Activated CD4-positive, alpha-beta T cell treated with anti-CD3 and anti-CD28 coated beads, Interleukin-2, Interleukin-6, amounts not matched to agents 100 ng/mL and 50 ng/mL, durations not matched to agents 16 hours and 8 hours (primary cell): ENCODE data around the gene RPTOR.
A peak's percentile ranks its signal among the peaks of the same experiment; 100 is the strongest.
"Not testable (repeated sequence)": the region's sequence is repeated elsewhere in the genome, so short reads cannot be mapped to it uniquely, and the experiment has no call there.

Experiments
- DNase-seq: peaks from one replicate; pipeline ENCODE4 v3.0.0-alpha.2; 2020

Gene RPTOR

DNA sequence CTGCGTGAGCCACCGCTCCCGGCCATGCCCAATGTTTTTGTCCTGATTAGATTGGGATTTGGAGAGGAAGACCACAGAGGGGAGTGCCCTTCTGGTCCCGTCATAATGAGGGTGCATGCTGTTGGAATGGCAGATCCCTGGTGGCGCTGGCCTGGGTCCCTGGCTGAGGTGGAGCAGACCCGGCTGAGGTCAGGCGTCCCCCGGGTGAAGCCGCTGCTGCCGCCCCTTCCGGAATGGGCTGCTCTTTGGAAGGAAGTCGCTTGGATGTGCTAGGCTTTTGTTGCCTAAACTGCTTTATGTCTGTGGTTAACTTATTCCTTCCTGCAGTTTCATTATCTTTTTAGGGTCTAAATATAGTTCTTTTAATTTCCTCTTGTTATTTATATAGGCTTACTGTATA lies 326.7 kb downstream of the RPTOR start:
- peak; percentile 41 for DNase-seq

DNA sequence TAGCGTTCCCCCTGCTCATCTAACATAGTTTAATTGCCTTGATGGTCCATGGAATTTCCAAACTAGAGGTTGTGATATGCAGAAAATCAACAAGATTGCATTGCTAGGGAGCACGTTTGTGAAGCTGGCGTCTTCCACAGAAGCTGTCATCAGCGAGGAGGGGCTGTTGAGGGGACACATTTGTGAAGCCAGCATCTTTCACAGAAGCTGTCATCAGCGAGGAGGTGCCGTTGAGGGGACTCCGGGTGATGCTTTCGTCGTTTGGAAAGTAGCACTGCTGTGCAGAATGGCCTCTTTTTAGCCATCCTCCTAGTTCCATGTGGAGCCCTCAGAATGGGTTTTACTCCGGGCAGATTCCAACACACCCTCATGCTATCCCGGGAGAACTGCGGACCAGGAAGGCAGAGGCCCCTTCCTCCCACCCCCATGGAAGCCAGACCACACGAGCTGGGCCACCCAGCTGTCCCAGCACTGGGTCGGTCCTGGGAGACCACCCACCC lies 327.4 kb downstream of the RPTOR start:
- DNase-seq: no peak

DNA sequence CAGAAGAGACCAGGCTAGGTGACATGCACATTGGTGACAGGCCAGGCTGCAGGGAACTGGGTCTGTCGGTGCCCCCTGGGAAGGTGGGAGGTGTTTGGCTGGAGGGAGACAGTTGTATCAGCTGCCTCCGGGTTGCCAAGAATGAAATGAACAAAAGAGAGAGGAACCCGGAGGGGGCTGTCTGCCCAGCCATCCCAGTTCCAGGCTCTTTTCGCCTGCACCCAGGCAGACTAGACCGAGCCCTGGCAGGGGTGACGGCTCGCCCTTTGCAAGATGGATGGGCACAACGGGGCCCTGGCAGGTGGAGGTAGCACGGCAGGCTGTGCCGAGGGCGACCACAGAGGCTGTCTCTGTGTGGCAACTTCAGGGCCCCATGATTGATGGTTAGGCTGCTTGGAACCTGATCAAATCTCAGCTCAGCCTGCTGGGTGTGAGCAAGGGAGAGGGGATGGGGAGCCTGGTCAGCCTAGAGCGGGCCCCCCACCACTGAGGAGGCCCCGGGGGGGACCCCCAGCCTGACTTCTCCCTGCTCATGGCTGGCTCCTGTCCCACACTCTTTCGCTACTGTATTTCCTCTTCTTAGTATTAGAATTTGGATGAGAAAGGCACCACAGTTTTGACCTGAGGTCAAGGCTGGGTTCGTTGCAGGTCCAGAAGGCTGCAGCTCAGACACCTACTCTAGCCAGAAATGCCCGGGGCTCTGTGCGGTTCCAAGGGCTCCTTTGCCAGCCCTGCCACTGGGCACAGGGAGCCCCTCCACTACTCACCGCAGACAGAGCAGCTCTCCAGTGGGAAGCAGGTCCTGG lies 328.1 kb downstream of the RPTOR start:
- DNase-seq: no peak

DNA sequence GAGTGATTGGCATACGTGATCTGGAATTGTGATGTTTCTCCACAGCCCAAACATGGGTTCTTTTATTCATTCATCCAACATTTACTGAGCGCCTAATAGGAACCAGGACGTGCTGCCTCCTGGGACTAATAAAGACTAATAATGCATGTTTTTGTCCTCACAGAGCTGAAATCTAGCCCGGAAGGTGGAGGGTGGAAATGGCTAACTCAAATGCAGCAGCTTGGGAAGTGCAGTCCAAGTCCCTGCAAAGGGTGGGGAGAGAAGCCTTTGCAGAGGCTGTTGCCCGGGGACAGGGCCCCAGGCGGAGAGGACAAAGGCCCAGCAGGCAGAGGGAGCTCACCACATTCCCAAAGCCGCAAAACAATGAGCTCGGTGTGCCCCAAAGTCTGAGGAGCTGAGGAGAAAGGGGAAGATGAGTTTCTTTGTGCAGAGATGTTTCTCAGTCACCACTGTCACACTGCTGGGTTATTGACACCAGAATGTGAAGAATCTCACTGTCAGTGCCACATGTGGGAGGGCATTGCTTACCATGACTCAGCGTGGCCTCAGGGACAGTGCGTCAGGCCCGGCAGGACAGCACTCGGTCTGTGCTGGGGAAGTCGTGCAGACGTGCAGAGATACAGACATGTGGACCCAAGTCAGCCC lies 328.8 kb downstream of the RPTOR start:
- no peak for DNase-seq

DNA sequence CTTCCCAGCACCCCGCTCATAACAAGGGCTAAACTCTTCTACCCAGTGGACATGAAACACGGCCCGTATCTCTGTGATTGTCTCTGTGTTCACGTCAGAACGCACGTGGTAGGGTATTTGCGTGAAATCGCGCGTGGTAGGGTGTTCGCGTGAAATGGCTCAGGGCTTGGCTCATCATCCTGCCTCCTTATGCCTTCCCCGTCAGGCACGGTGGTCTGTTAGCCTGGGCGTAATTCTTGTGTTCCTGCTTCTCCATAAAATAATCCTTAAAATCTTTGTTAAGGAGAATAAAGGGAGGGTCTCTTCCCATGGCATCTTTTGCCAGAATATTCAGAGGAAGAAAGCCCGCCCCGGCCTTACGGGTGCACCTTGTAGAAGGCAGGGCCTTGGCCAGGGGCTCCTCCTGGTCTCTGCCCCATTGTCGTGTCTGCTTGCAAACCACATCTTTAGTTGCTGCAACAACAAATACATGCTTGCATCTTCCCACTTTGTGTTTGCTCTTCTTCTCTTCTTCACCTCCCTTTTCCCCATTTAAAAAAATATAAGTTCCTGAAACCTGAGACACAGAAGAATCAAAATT lies 330.3 kb downstream of the RPTOR start:
- no peak for DNase-seq

DNA sequence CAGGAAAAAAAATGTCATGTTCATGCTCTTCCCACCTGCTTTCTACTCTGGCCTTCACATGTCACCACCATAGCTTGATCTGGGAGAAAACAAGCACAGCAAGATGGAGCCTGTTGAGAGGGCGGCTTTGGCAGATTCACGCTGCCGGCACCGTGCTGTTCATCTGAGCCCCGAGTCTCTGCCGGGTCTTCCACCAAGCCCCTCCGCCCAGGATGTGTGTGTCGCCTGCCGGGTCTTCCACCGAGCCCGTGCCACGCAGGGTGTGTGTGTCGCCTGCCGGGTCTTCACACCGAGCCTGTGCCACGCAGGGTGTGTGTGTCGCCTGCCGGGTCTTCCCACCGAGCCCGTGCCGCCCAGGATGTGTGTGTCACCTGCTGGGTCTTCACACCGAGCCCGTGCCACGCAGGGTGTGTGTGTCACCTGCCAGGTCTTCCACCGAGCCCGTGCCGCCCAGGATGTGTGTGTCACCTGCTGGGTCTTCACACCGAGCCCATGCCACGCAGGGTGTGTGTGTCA lies 330.9 kb downstream of the RPTOR start:
- DNase-seq: not testable (repeated sequence)

DNA sequence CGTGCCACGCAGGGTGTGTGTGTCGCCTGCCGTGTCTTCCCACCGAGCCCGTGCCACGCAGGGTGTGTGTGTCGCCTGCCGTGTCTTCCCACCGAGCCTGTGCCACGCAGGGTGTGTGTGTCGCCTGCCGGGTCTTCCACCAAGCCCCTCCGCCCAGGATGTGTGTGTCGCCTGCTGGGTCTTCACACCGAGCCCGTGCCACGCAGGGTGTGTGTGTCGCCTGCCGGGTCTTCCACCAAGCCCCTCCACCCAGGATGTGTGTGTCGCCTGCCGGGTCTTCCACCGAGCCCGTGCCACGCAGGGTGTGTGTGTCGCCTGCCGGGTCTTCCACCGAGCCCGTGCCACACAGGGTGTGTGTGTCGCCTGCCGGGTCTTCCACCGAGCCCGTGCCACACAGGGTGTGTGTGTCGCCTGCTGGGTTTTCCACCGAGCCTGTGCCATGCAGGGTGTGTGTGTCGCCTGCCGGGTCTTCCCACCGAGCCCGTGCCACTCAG lies 331.9 kb downstream of the RPTOR start:
- not testable (repeated sequence) for DNase-seq

DNA sequence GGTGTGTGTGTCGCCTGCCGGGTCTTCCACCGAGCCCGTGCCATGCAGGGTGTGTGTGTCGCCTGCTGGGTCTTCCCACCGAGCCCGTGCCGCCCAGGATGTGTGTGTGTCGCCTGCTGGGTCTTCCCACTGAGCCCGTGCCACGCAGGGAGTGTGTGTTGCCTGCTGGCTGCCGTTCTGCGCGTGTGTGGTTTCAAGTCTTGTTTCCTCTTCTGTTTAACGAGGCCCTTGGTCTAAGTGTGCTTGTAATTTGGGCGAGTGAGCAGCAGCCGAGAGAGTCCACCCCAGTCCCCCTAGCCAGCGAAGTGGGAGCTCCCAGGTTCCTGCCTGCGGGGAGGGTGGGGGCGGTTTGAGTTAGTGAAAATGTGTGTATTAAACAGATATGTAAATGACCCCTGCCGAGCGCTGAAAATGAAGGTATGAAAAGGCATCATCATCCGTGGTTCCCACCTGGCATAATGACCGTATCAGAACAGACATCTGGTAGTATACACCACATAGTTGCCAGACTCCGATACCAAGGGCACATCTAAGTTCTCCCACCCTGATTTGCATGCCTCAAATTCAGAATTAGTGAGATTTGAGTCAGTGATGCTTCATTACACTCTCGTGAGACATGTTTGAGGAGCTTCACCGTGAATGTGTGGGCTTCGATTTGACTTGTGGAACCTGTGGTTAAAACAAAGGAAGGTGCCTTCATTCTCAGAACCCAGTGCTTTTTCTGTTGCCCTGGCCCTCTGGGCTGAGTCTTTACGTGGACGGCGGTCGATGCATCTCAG lies 332.5 kb downstream of the RPTOR start:
- peak; percentile 94 for DNase-seq

DNA sequence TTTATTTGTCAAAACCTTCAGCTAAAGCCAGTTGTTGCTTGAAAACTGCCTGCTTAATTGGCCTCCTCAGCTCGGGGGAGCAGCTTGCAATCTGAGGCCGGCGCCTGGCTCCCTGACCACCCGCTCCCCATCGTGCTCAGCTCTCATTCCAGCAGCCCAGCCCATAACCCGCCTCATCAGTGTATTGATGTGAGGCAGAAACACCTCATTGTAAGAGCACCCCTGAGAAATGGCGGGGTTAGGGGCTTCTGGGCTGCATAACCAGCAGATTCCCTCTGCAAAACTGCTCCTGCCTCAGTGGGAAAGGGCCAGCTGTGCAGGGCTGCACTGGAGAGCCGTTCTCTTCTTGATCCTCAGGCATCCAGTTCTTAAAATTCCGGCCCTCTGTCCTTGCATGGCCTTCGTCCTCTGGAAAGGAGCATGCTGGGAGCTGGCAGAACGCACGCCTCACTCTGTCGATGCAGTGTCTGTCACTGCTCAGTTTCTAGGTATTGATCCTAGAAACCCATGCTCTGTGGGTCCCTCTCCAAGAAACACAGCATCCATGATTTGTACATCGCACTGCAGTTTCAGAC lies 333.2 kb downstream of the RPTOR start:
- DNase-seq: no peak

DNA sequence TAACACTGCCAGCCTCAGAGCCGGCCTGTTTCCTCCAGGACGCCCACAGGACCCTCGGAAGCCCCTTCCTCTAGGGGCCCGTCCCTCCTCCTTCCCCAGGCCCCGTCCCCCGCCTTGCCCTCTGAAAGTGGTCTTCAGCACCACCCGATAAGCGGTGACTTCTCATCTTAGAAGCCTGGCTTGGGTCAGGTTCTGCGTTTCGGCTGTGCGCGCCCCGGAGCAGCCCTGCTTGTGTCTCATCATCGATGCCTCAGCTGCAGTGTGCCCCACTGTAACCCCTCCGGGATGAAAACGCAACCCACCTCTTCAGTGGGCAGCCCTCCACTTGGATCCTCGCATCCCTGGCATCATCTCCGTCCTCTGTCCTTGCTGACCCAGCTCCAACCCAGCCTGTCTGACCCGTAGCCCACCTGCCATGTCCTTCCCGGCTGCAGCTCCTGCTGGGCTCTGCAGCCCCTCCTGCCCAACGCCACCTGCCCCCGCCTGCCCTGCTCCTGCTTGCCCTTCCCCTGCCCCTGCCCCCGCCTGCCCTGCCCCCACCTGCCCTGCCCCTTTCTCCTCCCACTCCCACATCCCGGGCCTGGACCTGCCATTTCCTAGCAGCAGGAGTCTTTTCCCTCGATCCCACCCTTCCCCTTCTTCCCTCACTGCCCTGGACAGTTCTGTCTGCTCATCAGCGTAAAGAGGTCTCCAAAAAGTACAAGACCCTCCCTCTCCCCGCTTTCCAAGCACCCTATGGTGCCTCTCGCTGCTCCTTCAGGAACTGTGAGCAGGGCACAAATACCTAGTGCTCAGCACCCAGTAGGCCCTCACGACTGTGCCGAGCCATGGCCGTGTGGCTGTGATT lies 334.5 kb downstream of the RPTOR start:
- no peak for DNase-seq

DNA sequence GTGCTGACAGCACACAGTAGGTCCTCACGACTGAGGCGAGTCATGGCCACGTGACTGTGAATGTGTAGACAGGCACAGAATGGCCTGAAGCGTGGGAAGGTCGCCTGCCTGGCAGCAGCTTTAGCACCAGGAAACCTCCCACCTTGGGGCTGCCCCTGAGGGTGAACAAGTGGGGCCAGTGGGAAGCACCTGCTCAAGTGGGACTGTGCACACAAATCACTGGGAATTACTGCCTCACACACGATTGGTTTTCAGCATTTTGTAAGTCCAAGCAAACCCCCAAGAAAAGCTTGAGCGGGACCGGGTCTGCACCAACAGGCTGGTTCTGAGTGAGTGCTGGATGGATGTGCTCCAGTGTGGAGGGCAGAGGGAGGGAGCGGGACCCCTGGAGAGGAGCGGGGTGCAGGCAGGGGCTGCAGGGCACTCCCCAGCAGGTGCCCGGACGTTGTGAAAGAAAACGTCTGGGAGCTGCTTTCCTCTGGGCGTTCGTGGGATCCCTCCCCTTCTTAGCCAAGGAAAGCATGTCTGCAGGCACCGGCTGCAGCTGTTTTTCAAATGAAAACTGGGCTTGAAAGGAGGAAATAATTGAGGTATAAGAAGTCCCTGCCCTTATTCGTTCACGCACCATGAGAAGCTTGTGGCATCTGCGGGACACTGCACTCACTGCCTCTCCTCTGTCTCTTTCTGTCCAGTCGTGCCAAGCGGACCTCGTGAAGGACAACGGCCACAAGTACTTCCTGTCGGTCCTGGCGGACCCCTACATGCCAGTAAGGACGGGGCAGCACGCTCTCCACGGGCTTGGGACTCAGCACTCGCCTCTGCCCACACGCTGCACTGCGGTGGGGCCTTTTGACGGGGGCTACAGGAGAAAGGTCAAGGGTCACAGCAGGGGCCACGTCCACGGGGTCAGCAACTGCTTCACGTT lies 335.3 kb downstream of the RPTOR start:
- DNase-seq: no peak

DNA sequence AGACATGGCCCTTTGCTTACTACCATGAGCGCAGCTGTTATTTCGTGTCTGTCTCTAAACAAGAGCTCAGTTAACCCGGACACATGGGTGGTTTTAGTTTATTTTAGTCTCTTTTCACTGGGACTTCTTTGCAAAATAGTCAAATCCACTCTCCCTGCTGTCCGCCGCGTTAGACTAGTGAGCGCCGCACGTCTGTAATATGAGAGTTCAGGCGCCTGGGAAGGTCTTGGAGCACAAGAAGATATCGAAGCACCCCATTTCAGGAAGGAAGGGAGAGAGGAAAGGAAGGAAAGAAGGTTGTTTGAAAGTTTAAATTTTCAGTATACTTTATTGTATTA lies 336.0 kb downstream of the RPTOR start:
- DNase-seq: no peak

DNA sequence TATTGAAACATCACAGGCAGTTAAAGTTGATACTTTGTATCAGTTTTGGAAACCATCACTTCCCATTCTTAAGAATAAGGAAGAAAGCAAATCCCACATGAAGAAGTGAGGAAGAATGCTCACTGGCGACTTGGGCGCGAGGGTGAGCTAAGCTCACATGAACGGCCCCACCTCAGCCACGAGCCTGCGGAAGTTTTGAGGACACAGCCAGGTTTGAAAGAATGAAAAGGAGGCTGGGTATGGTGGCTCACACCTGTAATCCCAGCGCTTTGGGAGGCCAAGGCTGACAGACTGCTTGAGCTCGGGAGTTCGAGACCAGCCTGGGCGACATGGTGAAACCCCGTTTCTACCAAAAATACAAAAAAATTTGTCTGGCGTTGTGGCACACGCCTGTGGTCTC lies 336.7 kb downstream of the RPTOR start:
- no peak for DNase-seq

DNA sequence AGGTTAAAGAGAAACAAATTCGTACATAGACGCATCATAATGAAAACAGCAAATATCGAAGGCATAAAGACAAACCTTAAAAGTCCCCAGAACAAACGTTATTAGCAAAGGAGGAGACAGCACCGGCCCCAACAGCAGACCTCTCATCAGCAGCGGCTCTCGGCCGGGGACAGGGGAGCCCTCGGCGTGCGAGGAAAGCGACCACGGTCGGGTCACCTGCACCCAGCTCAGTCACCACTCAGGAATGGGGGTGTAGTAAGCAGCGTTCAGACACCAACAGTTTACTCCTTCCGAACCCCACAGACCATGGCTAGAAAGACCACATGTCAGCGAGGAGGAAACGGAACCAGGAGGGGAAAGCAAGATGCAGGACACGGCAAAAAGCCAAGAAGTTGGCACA lies 337.7 kb downstream of the RPTOR start:
- no peak for DNase-seq

DNA sequence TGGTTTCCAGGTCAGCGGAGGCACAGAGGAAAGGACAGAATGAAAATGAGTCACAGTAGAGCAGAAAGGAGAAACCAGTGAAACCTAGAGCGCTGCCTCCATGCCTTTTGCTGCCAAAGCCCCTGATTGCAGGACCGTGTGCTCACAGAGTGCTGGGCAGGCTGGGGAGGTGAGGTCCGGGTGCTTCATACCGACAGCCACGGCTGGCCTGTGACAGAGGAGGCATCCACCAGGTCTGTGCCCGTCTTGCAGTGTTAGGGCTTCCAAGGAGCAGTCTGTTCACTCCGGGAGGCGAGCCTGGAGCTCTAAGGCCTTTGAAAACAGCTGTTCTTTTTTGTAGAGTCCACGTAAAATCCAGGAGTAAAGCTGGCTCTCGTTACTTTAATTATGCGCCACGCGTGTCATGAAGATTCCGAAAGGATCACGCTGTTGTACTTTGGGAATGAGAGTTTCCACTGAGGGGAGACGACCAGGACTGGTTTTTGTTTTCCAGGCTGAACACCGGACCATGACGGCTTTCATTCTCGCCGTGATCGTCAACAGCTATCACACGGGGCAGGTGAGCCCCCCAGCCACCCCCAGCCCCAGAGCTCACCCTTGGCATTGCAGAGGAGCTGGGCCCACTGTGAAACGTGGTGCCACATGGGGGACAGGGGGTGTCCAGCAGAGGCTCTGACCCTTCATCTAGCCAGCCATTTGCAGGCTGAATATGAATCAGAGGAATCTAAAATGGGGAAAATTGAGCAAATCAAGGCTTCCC lies 338.5 kb downstream of the RPTOR start:
- DNase-seq: no peak

DNA sequence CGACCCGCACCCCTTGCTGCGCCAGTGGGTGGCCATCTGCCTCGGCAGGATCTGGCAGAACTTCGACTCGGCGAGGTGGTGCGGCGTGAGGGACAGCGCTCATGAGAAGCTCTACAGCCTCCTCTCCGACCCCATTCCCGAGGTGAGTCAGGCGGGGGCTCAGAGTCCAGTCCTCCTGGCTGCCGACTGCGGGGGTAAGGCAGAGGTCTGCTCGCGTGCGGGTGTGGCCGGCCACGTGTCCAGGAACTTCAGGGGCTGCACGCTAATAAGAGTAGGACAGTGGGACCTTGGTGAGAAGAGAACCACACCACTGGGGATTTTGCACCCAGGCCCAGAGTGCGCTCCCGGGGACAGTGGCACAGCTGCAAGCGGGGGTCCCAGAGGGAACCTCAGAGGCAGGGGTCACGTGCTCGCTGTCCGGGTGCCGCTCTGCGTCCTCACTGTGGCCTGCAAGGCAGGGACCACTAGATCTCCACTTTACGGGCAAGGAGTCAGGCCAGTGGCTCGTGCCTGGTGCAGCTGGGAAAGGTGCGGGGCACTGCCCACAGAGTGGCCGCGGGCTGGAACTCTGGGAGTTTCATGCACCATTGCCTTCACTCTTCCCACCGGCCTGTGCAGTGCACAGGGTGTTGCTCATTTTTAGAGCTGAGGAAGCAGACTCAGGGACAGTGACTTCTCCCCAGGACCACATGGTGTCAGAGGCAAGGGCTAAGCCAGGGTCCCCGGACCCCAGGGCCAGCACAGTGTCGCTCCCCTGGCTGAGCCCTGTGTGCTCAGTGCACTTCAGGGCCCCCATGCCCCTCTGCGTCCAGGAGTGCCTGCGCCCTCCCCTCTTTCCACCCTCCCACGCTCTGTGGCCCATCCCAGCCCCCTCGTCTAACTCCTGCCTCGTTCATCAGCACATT lies 339.4 kb downstream of the RPTOR start:
- DNase-seq: no peak

DNA sequence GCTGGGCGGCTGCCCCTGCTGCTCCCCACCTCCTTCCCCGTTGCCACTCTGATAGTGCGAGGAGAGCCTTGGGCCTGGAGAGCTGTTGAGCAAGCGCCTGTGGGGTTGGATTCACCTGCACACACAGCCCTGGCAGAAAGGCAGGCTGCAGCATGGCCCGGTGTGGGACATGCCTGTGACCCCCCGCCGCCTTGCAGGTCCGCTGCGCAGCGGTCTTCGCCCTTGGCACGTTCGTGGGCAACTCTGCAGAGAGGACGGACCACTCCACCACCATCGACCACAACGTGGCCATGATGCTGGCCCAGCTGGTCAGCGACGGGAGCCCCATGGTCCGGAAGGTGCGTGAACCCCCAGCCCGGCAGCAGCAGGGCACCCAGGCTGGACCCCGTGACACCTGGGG lies 340.2 kb downstream of the RPTOR start:
- DNase-seq: no peak

DNA sequence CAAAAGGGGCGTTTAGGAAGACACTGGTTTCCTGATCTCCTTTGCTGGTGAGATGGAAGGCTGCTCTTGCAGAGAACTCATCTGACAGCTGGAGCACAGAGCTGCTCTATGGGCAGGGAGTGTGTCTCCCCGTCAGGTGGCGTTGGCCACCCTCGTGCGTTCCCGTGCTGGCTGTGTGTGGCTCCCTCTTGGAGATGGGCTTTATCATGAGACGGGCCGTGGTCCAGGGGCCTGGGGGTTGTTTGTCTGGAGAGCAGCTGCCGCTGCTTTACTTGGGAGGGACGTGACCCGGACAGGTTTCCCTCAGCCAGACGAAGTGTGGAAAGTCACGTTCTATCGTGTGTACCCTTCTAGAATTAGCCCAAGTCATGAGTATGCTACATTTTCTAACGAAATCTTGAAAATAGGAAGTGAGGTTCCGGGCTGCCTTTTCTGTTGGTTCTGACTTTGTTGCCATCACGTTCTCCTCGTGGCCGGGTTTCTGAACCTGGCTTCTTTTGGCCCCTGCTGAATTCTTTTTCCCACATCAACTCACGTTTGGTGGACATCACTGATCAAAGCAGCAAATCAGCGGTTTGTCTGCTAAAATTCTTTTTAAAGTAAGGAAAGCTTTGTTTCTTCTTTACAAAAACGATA lies 341.4 kb downstream of the RPTOR start:
- DNase-seq: no peak
